HPDE6-E6E7 (cell line): ENCODE results near the gene RASSF1.

Experiments
- DNase-seq: peaks from one replicate; pipeline ENCODE4 v3.0.0; 2011; ENCODE audit warnings: missing footprints; ENCODE audit errors: extremely low spot score

The RASSF1 gene

GRCh38 chr3:50365842-50366220, 25.2 kb upstream of the RASSF1 start:
- no peak for DNase-seq

GRCh38 chr3:50365080-50365841, 24.6 kb upstream of the RASSF1 start:
- DNase-seq, result peak; percentile 54

- no peak for DNase-seq
These were observed 24.0 kb upstream of the RASSF1 start for GRCh38 chr3:50364573-50365079.

- DNase-seq, result no peak
These were observed 19.1 kb upstream of the RASSF1 start for GRCh38 chr3:50359760-50360110.

DNA sequence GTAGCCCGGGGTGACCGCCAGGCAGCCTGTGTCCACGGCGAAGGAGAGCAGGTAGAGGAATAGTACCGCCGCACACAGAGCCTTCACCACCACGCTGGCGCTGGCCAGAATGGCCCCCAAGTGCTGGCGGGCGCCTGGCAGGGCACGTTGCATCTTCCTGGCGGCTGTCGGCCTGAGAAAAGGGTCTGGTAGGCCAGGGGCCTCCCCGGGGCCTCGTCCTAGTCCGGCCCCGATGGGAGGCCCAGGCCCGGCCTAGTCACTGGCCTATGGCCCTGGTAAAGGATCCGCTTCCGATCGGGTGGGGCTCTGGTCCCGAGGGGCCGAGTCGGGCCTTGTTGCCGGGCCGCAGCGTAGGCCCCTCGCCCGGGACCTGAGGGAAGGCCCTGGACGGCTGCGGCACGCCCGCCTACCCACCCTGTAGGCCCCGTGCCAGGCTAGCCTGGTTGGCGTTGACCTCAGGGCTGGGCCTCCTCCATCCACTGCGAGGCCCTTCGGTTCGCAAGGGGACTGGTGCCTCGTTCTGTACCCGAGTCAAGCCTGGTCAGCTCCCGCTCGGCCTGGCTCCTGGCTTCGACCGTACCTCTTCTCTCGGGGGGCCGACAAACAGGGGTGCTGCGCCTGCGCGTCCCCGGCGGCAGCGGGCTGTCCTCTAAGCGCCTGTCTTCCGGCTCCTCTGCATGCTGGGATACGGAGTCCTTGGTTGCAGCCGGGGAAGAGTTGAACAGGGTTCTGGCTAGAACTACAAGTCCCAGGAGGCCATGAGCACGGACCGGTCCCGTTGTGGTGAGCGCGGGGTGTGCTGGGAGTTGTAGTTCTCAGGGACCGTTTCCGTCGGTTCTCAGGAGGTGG, 18.5 kb upstream of the RASSF1 start, which contains the start of gene TMEM115:
Gene TMEM115 (minus strand): TSS at position 611 of the 849 bp plus-strand sequence. CDS start 458 bp downstream, at position 153.
- peak; percentile 80 for DNase-seq

GRCh38 chr3:50358355-50358910, 17.8 kb upstream of the RASSF1 start:
- DNase-seq, result no peak

DNA sequence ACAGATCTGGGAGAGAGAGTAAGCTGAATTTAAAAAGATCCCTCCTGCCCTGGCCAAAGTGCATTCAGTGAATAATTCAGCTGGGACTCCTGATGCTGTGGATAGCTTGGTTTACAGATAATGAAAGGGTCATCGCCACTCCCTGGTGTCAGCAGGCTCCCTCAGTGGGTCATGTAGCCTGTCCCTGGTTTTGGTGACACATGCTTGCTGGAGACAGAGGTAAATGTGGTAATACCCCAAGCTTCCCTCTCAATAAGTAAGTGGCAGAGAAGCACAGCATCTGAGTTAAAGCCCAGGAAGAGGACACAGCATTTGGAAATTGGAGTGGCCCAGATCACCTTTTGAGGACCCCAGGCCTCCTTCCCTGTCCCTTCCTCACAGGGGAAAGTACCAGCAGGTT, 16.8 kb upstream of the RASSF1 start:
- DNase-seq, result no peak

GRCh38 chr3:50356553-50356952, 15.9 kb upstream of the RASSF1 start:
- DNase-seq, result no peak

- no peak for DNase-seq
These were observed 15.4 kb upstream of the RASSF1 start for GRCh38 chr3:50355829-50356552.

GRCh38 chr3:50354850-50355249, 14.2 kb upstream of the RASSF1 start:
- DNase-seq, result no peak

GRCh38 chr3:50354186-50354764, 13.6 kb upstream of the RASSF1 start:
- no peak for DNase-seq

- DNase-seq, result no peak
These were observed 12.8 kb upstream of the RASSF1 start for GRCh38 chr3:50353245-50354004.

- no peak for DNase-seq
These were observed 12.1 kb upstream of the RASSF1 start for GRCh38 chr3:50352781-50353180.

DNA sequence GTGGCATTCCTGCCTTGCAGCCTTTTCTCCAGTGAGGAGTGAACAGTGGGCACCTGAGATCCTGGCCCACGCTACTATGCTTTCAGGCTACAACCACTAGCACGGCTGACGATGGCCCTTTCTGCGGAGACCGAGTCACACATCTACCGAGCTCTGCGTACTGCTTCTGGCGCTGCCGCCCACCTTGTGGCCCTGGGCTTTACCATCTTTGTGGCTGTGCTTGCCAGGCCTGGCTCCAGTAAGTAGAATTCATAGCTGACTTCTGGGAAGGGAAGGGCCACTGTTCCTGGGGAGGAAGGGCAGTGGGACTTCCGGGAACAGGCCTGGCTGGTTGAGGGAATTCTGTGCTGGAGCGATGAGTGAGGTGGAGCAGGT, 10.7 kb upstream of the RASSF1 start:
- DNase-seq, result no peak

GRCh38 chr3:50350527-50351322, 10.1 kb upstream of the RASSF1 start, which contains the start of the genes CYB561D2 and NPRL2:
Gene CYB561D2 (plus strand): TSS chr3:50350862. CDS start chr3:50351434, 572 bp downstream.
Gene NPRL2 (minus strand): TSS chr3:50350775. CDS start chr3:50350652, 123 bp downstream.
- peak; percentile 67 for DNase-seq

DNA sequence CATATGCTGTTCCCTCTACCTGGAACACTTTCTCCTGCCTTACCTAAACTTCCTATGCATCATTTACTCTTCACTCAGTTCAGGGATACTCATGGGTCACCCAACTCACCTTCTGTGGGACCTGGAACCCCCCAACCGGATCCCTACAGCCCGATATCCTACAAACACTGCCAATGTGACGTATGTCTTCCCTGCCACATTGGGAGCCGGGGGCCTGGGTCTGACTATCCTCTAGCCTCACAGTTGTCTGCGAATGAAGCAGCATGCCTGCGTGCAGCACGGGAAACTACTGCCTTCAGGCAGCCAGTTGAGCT, 9.5 kb upstream of the RASSF1 start:
- DNase-seq, result no peak

GRCh38 chr3:50347187-50347813, 6.7 kb upstream of the RASSF1 start:
- no peak for DNase-seq

- DNase-seq, result peak; percentile 21
These were observed 5.1 kb upstream of the RASSF1 start, which contains the start of gene ZMYND10 for GRCh38 chr3:50345586-50346234. Gene ZMYND10 (minus strand): TSS chr3:50345732. CDS start chr3:50345579, 153 bp downstream.

GRCh38 chr3:50345008-50345407, 4.4 kb upstream of the RASSF1 start:
- DNase-seq, result no peak
